Measurements from ENCODE around the gene EXT2.

Gene EXT2

GRCh38 chr11:44247508-44247907 lies 152.0 kb downstream of the EXT2 start:
- DNase-seq: no peak

- DNase-seq: no peak
These were observed 152.6 kb downstream of the EXT2 start for GRCh38 chr11:44248109-44248508.

GRCh38 chr11:44250421-44250820 lies 154.9 kb downstream of the EXT2 start:
- DNase-seq: no peak

GRCh38 chr11:44252999-44253602 lies 157.6 kb downstream of the EXT2 start:
- no peak for DNase-seq

GRCh38 chr11:44255406-44256071 lies 160.1 kb downstream of the EXT2 start:
- DNase-seq: no peak

GRCh38 chr11:44256673-44257291 lies 161.3 kb downstream of the EXT2 start:
- no peak for DNase-seq

- DNase-seq: no peak
These were observed 162.1 kb downstream of the EXT2 start for GRCh38 chr11:44257338-44258189.

- no peak for DNase-seq
These were observed 162.7 kb downstream of the EXT2 start for GRCh38 chr11:44258190-44258489.

- DNase-seq: no peak
These were observed 163.5 kb downstream of the EXT2 start for GRCh38 chr11:44258839-44259420.

GRCh38 chr11:44260081-44260480 lies 164.6 kb downstream of the EXT2 start:
- no peak for DNase-seq

- DNase-seq: no peak
These were observed 166.5 kb downstream of the EXT2 start for GRCh38 chr11:44261800-44262591.

- DNase-seq: no peak
These were observed 168.4 kb downstream of the EXT2 start for GRCh38 chr11:44263738-44264437.

GRCh38 chr11:44264438-44264749 lies 168.9 kb downstream of the EXT2 start:
- no peak for DNase-seq

GRCh38 chr11:44264761-44265160 lies 169.3 kb downstream of the EXT2 start:
- no peak for DNase-seq

- no peak for DNase-seq
These were observed 170.7 kb downstream of the EXT2 start for GRCh38 chr11:44266056-44266780.

- no peak for DNase-seq
These were observed 171.7 kb downstream of the EXT2 start for GRCh38 chr11:44267006-44267749.

GRCh38 chr11:44267750-44268613 lies 172.5 kb downstream of the EXT2 start:
- DNase-seq: no peak

- DNase-seq: no peak
These were observed 173.2 kb downstream of the EXT2 start for GRCh38 chr11:44268614-44269080.
